Peyer's patch (tissue), 4 donors: ENCODE measurements around the gene NNMT.

Experiments used
- POLR2A ChIP-seq, 2 donors: fragments of 450-650 bp; IDR thresholded peaks; one replicate each; pipeline ENCODE4 v1.5.1; 2017; ENCODE audit warnings: antibody characterized with exemption in 2 of 2, mild to moderate bottlenecking in 2 of 2, moderate library complexity in 2 of 2
- TF ChIP-seq, protein P1 (sequence below), 6 experiments: fragments of 450-650 bp in 4 of 6; fragments of 200-600 bp in 2 of 6; sonication (generic) in 1 of 6; IDR thresholded peaks; one replicate each; pipeline ENCODE4 v1.5.1; 2017 to 2019; ENCODE audit warnings: antibody characterized with exemption in 6 of 6, mild to moderate bottlenecking in 3 of 6, moderate library complexity in 1 of 6

DNA sequence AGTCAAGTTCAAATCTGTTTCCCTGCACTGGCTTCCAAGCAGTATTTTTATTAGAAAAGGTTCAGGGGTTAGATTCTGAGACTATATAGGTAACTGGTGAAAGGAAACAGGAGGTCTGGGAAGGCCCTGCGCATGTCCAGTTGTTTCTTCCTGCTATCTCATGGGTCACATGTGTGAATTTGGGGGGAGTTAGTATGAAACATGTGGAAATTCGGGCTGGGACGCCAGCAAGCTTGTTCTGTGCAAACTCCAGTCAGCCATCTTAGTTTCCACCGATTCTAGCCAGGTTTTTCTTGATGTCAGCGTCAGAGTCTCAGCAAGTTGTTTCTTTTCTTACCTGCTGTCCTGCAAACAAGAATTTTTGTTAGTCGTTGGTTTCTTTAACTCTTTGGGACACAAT, 46.8 kb downstream of the NNMT start:
- TF ChIP-seq, protein P1, sequence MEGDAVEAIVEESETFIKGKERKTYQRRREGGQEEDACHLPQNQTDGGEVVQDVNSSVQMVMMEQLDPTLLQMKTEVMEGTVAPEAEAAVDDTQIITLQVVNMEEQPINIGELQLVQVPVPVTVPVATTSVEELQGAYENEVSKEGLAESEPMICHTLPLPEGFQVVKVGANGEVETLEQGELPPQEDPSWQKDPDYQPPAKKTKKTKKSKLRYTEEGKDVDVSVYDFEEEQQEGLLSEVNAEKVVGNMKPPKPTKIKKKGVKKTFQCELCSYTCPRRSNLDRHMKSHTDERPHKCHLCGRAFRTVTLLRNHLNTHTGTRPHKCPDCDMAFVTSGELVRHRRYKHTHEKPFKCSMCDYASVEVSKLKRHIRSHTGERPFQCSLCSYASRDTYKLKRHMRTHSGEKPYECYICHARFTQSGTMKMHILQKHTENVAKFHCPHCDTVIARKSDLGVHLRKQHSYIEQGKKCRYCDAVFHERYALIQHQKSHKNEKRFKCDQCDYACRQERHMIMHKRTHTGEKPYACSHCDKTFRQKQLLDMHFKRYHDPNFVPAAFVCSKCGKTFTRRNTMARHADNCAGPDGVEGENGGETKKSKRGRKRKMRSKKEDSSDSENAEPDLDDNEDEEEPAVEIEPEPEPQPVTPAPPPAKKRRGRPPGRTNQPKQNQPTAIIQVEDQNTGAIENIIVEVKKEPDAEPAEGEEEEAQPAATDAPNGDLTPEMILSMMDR (IDR thresholded peaks at IDR 0.05) = no peak
- TF ChIP-seq POLR2A (IDR thresholded peaks at IDR 0.05) = no peak
